ENCODE data around the gene EFNA4.

The EFNA4 gene

DNA sequence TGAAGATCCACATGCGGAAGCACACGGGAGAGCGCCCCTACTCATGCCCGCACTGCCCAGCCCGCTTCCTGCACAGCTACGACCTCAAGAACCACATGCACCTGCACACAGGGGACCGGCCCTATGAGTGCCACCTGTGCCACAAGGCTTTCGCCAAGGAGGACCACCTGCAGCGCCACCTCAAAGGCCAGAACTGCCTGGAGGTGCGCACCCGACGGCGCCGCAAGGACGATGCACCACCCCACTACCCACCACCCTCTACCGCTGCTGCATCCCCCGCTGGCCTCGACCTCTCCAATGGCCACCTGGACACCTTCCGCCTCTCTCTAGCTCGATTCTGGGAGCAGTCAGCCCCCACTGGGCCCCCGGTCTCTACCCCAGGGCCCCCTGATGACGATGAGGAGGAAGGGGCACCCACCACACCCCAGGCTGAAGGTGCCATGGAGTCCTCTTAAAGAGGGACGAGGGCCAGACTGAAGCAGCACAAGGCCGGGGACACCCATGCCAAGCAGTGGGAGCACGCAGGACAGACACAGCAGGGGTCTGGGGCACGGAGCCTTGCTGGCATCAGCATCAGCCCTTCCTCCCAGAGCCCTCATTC is 47.2 kb upstream of the EFNA4 start:
- H3K18ac ChIP-seq (ENCODE audit: low read length), result peak overlapping the region; percentile 85
- peak overlapping the region; percentile 88 for H3K27ac ChIP-seq (replicated peaks; ENCODE audit: low read length)

DNA sequence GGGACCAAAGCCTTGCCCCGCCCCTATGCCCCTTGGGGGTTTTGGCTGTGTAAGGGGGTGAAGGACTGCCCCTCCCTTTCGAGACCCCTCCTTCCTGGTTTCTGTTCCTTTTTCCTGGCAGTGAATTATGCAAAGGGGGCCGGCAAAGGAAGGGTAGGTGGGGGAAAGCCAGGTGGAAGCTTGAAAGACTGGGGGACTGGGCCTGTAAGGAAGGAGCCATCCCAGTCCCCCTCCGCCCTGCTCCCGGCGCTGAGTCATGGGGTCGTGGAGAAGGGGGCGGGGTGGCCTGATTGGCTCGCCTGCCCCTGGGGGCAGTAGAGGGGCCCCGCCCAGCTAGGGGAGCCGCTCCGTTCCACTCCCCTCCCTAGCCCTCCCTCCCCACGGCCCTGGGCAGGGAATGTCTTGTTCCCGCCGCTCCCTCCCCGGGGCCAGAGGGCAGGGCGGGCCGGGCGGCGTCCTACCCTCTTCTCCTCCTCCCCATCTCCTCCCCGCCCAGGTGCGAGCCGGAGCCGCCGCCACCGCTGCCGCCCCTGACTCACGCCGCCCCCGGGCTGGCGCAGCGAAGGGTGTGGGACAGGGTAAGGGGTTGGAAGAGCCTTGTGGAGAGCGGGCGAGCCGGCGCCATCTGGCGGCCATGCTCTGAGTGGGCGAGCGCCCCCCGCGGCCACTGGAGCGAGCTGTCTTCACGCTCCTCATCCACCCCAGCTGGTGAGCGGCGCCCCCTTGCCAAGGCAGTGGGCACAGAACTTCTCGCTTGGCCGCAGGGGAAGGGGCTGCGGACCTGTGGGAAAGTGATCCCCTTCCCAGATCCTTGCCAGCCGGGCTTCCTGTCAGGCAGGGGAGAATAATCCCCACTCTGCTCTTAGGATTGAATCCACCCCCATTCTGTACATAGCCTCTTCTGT is 46.2 kb upstream of the EFNA4 start:
- Histone ChIP-seq H3K4me2 (ENCODE audit: insufficient read depth, low read length, poor library complexity, severe bottlenecking) (peak overlapping the region; percentile 68), H2BK5ac (ENCODE audit: low read length) (peak overlapping the region; percentile 79), H3K27me3 (ENCODE audit: control insufficient read depth in 3 of 3, insufficient read depth in 3 of 3, low read depth in 1 of 3, low read length in 3 of 3) (no peaks in the 10 kb centered on the region), H2BK12ac (ENCODE audit: low read length) (peak overlapping the region; percentile 63), H3K18ac (ENCODE audit: low read length) (peak overlapping the region; percentile 85), H4K91ac (ENCODE audit: low read depth, low read length, poor library complexity) (no peak overlapping the region), H2AFZ (ENCODE audit: low read length) (peak overlapping the region; percentile 91), H2BK120ac (ENCODE audit: low read depth, low read length) (no peak overlapping the region), H3K4me1 (ENCODE audit: control insufficient read depth in 2 of 2, insufficient read depth in 1 of 2, low read depth in 1 of 2, low read length in 2 of 2) (peaks cover 24 to 30% of the 10 kb centered on the region in 2 donors), H3K4me3 (ENCODE audit: low read length in 2 of 2) (peak overlapping the region; percentile 28 to 74), H2BK15ac (ENCODE audit: low read length) (no peak overlapping the region), H2AK5ac (ENCODE audit: low read depth, low read length) (peak overlapping the region; percentile 99), H3K9ac (ENCODE audit: low read depth, low read length, poor library complexity) (peak overlapping the region; percentile 86), H4K8ac (ENCODE audit: low read depth, low read length) (no peak overlapping the region), H3K23ac (ENCODE audit: low read depth, low read length, poor library complexity) (peak overlapping the region; percentile 77), H3K36me3 (replicated peaks in 1 of 2; ENCODE audit: control insufficient read depth in 2 of 2, insufficient read depth in 2 of 2, low read length in 2 of 2) (peaks cover 14% of the 10 kb centered on the region in 2 donors), H3K79me1 (ENCODE audit: low read depth, low read length) (no peaks in the 10 kb centered on the region), H3K27ac (replicated peaks; ENCODE audit: low read length) (peak overlapping the region; percentile 88), H3K9me3 (replicated peaks in 1 of 2; ENCODE audit: control insufficient read depth in 2 of 2, insufficient read depth in 1 of 2, low read depth in 1 of 2, low read length in 2 of 2) (no peaks in the 10 kb centered on the region), H3K4ac (ENCODE audit: low read length) (no peak overlapping the region), H3K14ac (ENCODE audit: low read length) (no peak overlapping the region)
- DNase-seq (ENCODE audit: low spot score), result peak; percentile 87
- no CpG with 5 or more reads among the region's 49 CpGs for WGBS, 2 donors (ENCODE audit: extremely low coverage in 2 of 2, insufficient read length in 2 of 2, insufficient replicate concordance in 1 of 2)

More for the DNA sequence above, 47.2 kb upstream of the EFNA4 start:
- Histone ChIP-seq H3K9ac (ENCODE audit: low read depth, low read length, poor library complexity) (peak overlapping the region; percentile 33), H2BK120ac (ENCODE audit: low read depth, low read length) (peak overlapping the region; percentile 77), H3K9me3 (replicated peaks in 1 of 2; ENCODE audit: control insufficient read depth in 2 of 2, insufficient read depth in 1 of 2, low read depth in 1 of 2, low read length in 2 of 2) (no peaks in the 10 kb centered on the region), H3K4me3 (ENCODE audit: low read length in 2 of 2) (no peak overlapping the region), H3K4me1 (ENCODE audit: control insufficient read depth in 2 of 2, insufficient read depth in 1 of 2, low read depth in 1 of 2, low read length in 2 of 2) (peaks cover 31 to 37% of the 10 kb centered on the region in 2 donors), H3K27me3 (ENCODE audit: control insufficient read depth in 3 of 3, insufficient read depth in 3 of 3, low read depth in 1 of 3, low read length in 3 of 3) (no peaks in the 10 kb centered on the region), H4K91ac (ENCODE audit: low read depth, low read length, poor library complexity) (peak overlapping the region; percentile 73), H3K14ac (ENCODE audit: low read length) (no peak overlapping the region), H3K4me2 (ENCODE audit: insufficient read depth, low read length, poor library complexity, severe bottlenecking) (no peak overlapping the region), H2BK5ac (ENCODE audit: low read length) (peak overlapping the region; percentile 79), H3K79me1 (ENCODE audit: low read depth, low read length) (no peaks in the 10 kb centered on the region), H2BK15ac (ENCODE audit: low read length) (peak overlapping the region; percentile 95), H2AFZ (ENCODE audit: low read length) (no peak overlapping the region), H3K23ac (ENCODE audit: low read depth, low read length, poor library complexity) (peak overlapping the region; percentile 52), H3K36me3 (replicated peaks in 1 of 2; ENCODE audit: control insufficient read depth in 2 of 2, insufficient read depth in 2 of 2, low read length in 2 of 2) (peaks cover 14% of the 10 kb centered on the region in 2 donors), H2BK12ac (ENCODE audit: low read length) (no peak overlapping the region), H4K8ac (ENCODE audit: low read depth, low read length) (no peak overlapping the region), H3K4ac (ENCODE audit: low read length) (peak overlapping the region; percentile 81), H2AK5ac (ENCODE audit: low read depth, low read length) (peak overlapping the region; percentile 99)
- no CpG with 5 or more reads among the region's 26 CpGs for WGBS, 2 donors (ENCODE audit: extremely low coverage in 2 of 2, insufficient read length in 2 of 2, insufficient replicate concordance in 1 of 2)
- no peak for DNase-seq (ENCODE audit: low spot score)

- no CpG with 5 or more reads among the region's 6 CpGs for WGBS, 2 donors (ENCODE audit: extremely low coverage in 2 of 2, insufficient read length in 2 of 2, insufficient replicate concordance in 1 of 2)
These were observed 45.6 kb upstream of the EFNA4 start for GRCh38 chr1:155017946-155018316.

More at GRCh38 chr1:155017946-155018316, 45.6 kb upstream of the EFNA4 start:
- peak overlapping the region; percentile 91 for H2AFZ ChIP-seq (ENCODE audit: low read length)
- H3K36me3 ChIP-seq (replicated peaks in 1 of 2; ENCODE audit: control insufficient read depth in 2 of 2, insufficient read depth in 2 of 2, low read length in 2 of 2), result peaks cover 14% of the 10 kb centered on the region in 2 donors
- peak overlapping the region; percentile 68 for H3K4me2 ChIP-seq (ENCODE audit: insufficient read depth, low read length, poor library complexity, severe bottlenecking)
- no peak overlapping the region for H2BK15ac ChIP-seq (ENCODE audit: low read length)
- peak overlapping the region; percentile 88 for H3K27ac ChIP-seq (replicated peaks; ENCODE audit: low read length)
- H3K4ac ChIP-seq (ENCODE audit: low read length), result no peak overlapping the region
- no peak overlapping the region for H2BK12ac ChIP-seq (ENCODE audit: low read length)
- DNase-seq (ENCODE audit: low spot score), result no peak
- H4K8ac ChIP-seq (ENCODE audit: low read depth, low read length), result no peak overlapping the region
- no peaks in the 10 kb centered on the region for H3K79me1 ChIP-seq (ENCODE audit: low read depth, low read length)
- H3K9me3 ChIP-seq (replicated peaks in 1 of 2; ENCODE audit: control insufficient read depth in 2 of 2, insufficient read depth in 1 of 2, low read depth in 1 of 2, low read length in 2 of 2), result no peaks in the 10 kb centered on the region
- H3K27me3 ChIP-seq (ENCODE audit: control insufficient read depth in 3 of 3, insufficient read depth in 3 of 3, low read depth in 1 of 3, low read length in 3 of 3), result no peaks in the 10 kb centered on the region
- H2AK5ac ChIP-seq (ENCODE audit: low read depth, low read length), result peak overlapping the region; percentile 88
- H3K4me3 ChIP-seq (ENCODE audit: low read length in 2 of 2), result no peak overlapping the region
- H3K18ac ChIP-seq (ENCODE audit: low read length), result no peak overlapping the region
- H4K91ac ChIP-seq (ENCODE audit: low read depth, low read length, poor library complexity), result no peak overlapping the region
- H3K9ac ChIP-seq (ENCODE audit: low read depth, low read length, poor library complexity), result no peak overlapping the region
- H3K14ac ChIP-seq (ENCODE audit: low read length), result no peak overlapping the region
- H2BK120ac ChIP-seq (ENCODE audit: low read depth, low read length), result no peak overlapping the region
- H3K4me1 ChIP-seq (ENCODE audit: control insufficient read depth in 2 of 2, insufficient read depth in 1 of 2, low read depth in 1 of 2, low read length in 2 of 2), result peaks cover 19 to 27% of the 10 kb centered on the region in 2 donors
- no peak overlapping the region for H3K23ac ChIP-seq (ENCODE audit: low read depth, low read length, poor library complexity)
- H2BK5ac ChIP-seq (ENCODE audit: low read length), result peak overlapping the region; percentile 79
